GM12878 (cell line): ENCODE results near the gene LRRC56. TPM values are rescaled to one million over a fixed set of nuclear protein-coding genes. Genes with fewer than 3 reads are reported as not detected.

ENCODE experiments used
- ATAC-seq: fragments of 200-7000 bp; cut with Tn5 transposase; 3 replicates; pipeline ENCODE4 v1.9.1; 2020; ENCODE audit warnings: mild to moderate bottlenecking, moderate library complexity
- BruUV-seq: library from RNA; stranded (reverse); fragments of 400-500 nt; replicated peaks from 2 replicates; lab custom pipeline; 2021; lab: Mats Ljungman, UMichigan
- CTCF ChIA-PET: fragments of 300-600 bp; sonication (Branson Sonifier 250); formaldehyde crosslinking; extraction: SDS; loops from one replicate; lab custom pipeline; 2021; ENCODE audit warnings: inconsistent platforms; lab: Yijun Ruan, JAX
- POLR2A ChIA-PET: fragments of 350-600 bp; formaldehyde crosslinking; extraction: SDS; loops from one replicate; lab custom pipeline; 2021; ENCODE audit warnings: inconsistent platforms; lab: Charles Lee
- RAD21 ChIA-PET: fragments of 300-600 bp; sonication (Branson Sonifier 250); formaldehyde crosslinking; loops from one replicate; lab custom pipeline; 2023; ENCODE audit warnings: antibody characterized with exemption; ENCODE audit not compliant: unreplicated experiment; lab: Charles Lee
- SMC1A ChIA-PET: fragments of 300-600 bp; sonication (Branson Sonifier 250); formaldehyde crosslinking; loops from one replicate; lab custom pipeline; 2023; ENCODE audit not compliant: unreplicated experiment, uncharacterized antibody; lab: Charles Lee
- DNase-seq: peaks from one replicate; pipeline ENCODE4 v3.0.0-alpha.2; 2011; ENCODE audit warnings: low read depth, low spot score
- FAIRE-seq: peaks from 3 replicates; lab custom pipeline; 2011; peaks lifted over from hg19 to GRCh38; lab: Jason Lieb, UNC
- H2AFZ ChIP-seq: 2 replicates; pipeline ENCODE4 v1.6.0; 2011; ENCODE audit warnings: low read depth, low read length, control low read depth; ENCODE audit not compliant: control insufficient read depth
- H3K27ac ChIP-seq: 2 replicates; pipeline ENCODE4 v1.5.1; 2011; ENCODE audit warnings: control low read depth; ENCODE audit not compliant: control insufficient read depth, insufficient read depth
- H3K27me3 ChIP-seq, 2 experiments: replicated peaks in 1 of 2; 2 replicates each; pipeline versions ENCODE4 v1.6.0 to v1.6.1; 2011; ENCODE audit warnings: low read length in 1 of 2; ENCODE audit not compliant: control insufficient read depth in 2 of 2, insufficient read depth in 2 of 2
- H3K36me3 ChIP-seq, 2 experiments: 2 replicates each; pipeline ENCODE4 v1.5.1; 2011; ENCODE audit warnings: low read length in 1 of 2; ENCODE audit not compliant: control insufficient read depth in 2 of 2, insufficient read depth in 2 of 2
- H3K4me1 ChIP-seq: 2 replicates; pipeline ENCODE4 v1.6.1; 2011; ENCODE audit warnings: mild to moderate bottlenecking, low read length, moderate library complexity, mixed read lengths; ENCODE audit not compliant: control insufficient read depth, insufficient read depth
- H3K4me2 ChIP-seq: 2 replicates; pipeline ENCODE4 v1.6.0; 2011; ENCODE audit warnings: control low read depth; ENCODE audit not compliant: control insufficient read depth, insufficient read depth
- H3K4me3 ChIP-seq: fragments of 200-600 bp; sonication (generic); 2 replicates; pipeline ENCODE4 v1.5.1; 2016
- H3K79me2 ChIP-seq: 2 replicates; pipeline ENCODE4 v1.6.0; 2011; ENCODE audit warnings: low read length; ENCODE audit not compliant: control insufficient read depth, insufficient read depth
- H3K9ac ChIP-seq: 2 replicates; pipeline ENCODE4 v1.8.0; 2011; ENCODE audit warnings: low read length, control low read depth, mixed read lengths; ENCODE audit not compliant: control insufficient read depth, insufficient read depth
- H3K9me3 ChIP-seq: replicated peaks from 3 replicates; pipeline ENCODE4 v1.5.1; 2011; ENCODE audit warnings: mild to moderate bottlenecking, low read length; ENCODE audit not compliant: control insufficient read depth, insufficient read depth
- H4K20me1 ChIP-seq: 2 replicates; pipeline ENCODE4 v1.6.0; 2011; ENCODE audit not compliant: control insufficient read depth, insufficient read depth
- BCL11A ChIP-seq: IDR thresholded peaks from 2 replicates; pipeline ENCODE4 v1.6.1; 2011; ENCODE audit warnings: low read depth, low read length
- CTCF ChIP-seq, 3 experiments: IDR thresholded peaks in 2 of 3; conservative IDR thresholded peaks in 1 of 3; 2 replicates each; pipeline ENCODE4 v1.5.1; 2011; ENCODE audit warnings: low read depth in 3 of 3, low read length in 3 of 3, mild to moderate bottlenecking in 3 of 3, control low read depth in 2 of 3, moderate library complexity in 2 of 3, inconsistent platforms in 1 of 3, mixed read lengths in 1 of 3; ENCODE audit not compliant: control insufficient read depth in 2 of 3, insufficient read depth in 1 of 3; ENCODE audit errors: extremely low read depth in 1 of 3
- JUND ChIP-seq: IDR thresholded peaks from 2 replicates; pipeline ENCODE4 v1.6.1; 2012; ENCODE audit warnings: low read depth, mild to moderate bottlenecking, low read length, improper control_type of control experiment, moderate library complexity
- MEF2B ChIP-seq: fragments of 450-650 bp; IDR thresholded peaks from 2 replicates; pipeline ENCODE4 v1.6.1; 2018; ENCODE audit warnings: mild to moderate bottlenecking, moderate library complexity; ENCODE audit not compliant: partially characterized antibody, poor library complexity, severe bottlenecking
- SREBF2 ChIP-seq: IDR thresholded peaks from 2 replicates; pipeline ENCODE4 v1.6.1; 2012; ENCODE audit warnings: mild to moderate bottlenecking, low read length
- SUZ12 ChIP-seq: fragments of 200-600 bp; sonication (generic); IDR thresholded peaks from one replicate; pipeline ENCODE4 v1.6.1; 2018; ENCODE audit warnings: antibody characterized with exemption, mild to moderate bottlenecking; ENCODE audit not compliant: unreplicated experiment
- TBL1XR1 ChIP-seq: IDR thresholded peaks from 2 replicates; pipeline ENCODE4 v1.6.1; 2012; ENCODE audit warnings: low read depth, low read length, improper control_type of control experiment
- WGBS: methylation state at CpG from one replicate; pipeline ENCODE4 v1.1.6; 2016; ENCODE audit warnings: low lambda C conversion rate; ENCODE audit not compliant: insufficient replicate concordance, insufficient coverage; ENCODE audit errors: missing lambda C conversion rate; 5-methylcytosine and 5-hydroxymethylcytosine counted together
- in situ Hi-C: fragments of 300-500 bp; cut with MboI; formaldehyde crosslinking; loops from 9 replicates; pipeline ENCODE4 v1.14.3; 2018; ENCODE audit warnings: mixed read lengths
- intact Hi-C: fragments of 100-400 bp; cut with micrococcal nuclease; formaldehyde crosslinking; loops from one replicate; pipeline ENCODE4 v1.14.2; 2022; ENCODE audit not compliant: unreplicated experiment
- polyA plus RNA-seq, 11 experiments: library from polyadenylated mRNA; depleted of rRNA in 4 of 11; unstranded in 6 of 11; stranded (reverse) in 5 of 11; fragments of >200 nt; fragmentation: Nextera tagmentation in 4 of 11; fragmentation: Illumina TruSeq in 1 of 11; extraction: Ambion mirVana in 4 of 11; extraction: Trizol in 1 of 11; gene quantifications; 1 replicate in 1 of 11; 2 replicates in 10 of 11; pipeline versions ENCODE4 v1.2.1 to v1.2.3, GENCODE V29; 2011 to 2016; ENCODE audit warnings: inconsistent platforms in 2 of 11, missing spikeins in 2 of 11, low read depth in 1 of 11
- total RNA-seq, 4 experiments: library from RNA; depleted of rRNA in 3 of 4; stranded (reverse); fragments of >200 nt in 3 of 4; fragmentation: Illumina TruSeq in 1 of 4; extraction: Trizol in 1 of 4; gene quantifications; 2 replicates each; pipeline versions ENCODE4 v1.2.1 to v1.2.3, GENCODE V29; 2013 to 2021
- TF ChIP-seq, protein P1 (sequence below): fragments of 450-650 bp; IDR thresholded peaks from 2 replicates; pipeline ENCODE4 v1.6.1; 2014; ENCODE audit warnings: mild to moderate bottlenecking

Gene LRRC56
- total and polyA plus RNA-seq, 10 of the 15 experiments (the other 5 are each of a cell fraction or from before 2014, with no cell fraction given), result 0.02 to 1.9 (median 0.75) TPM; not detected in 1

DNA sequence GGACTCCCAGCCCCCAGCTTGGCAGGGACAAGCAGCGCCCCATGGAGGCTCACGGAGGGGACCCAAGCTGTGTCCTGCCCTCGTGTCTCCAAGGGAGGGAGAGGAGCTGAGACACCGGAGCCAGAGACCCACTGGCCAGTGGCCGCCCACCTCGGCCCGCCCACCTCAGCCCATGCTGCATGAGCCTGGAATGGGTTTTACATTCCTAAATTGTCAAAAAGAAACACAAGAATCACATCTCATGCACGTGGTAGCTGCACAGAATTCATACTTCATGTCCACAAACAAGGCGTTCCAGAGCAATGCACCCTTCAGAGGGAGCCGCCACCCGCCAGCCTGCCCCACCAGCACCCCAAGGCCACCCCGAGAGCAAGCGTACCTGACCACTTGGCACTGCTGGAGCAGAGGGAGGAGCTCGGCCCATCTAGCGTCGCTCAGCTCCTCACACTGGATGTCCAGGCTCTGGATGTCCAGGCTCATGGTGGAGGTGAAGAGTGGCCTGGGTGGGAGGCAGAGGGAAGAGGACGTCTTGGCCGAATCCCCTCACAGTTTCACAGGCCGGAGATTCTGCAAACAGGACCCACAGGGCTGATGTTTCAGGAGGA is 35.5 kb upstream of the LRRC56 start:
- CTCF ChIA-PET, result interaction anchor here (1.5 kb wide), 1 partner anchor 17 kb away, joined by 3 read pairs; no protein-coding TSS in a partner anchor
- in situ Hi-C loops, result loop anchor here (5.0 kb wide), 1 partner anchor 49 kb away; the partner anchor contains the start of gene PTDSS2

More for the DNA sequence above, 35.5 kb upstream of the LRRC56 start:
- TF ChIP-seq CTCF (IDR thresholded peaks at IDR 0.05 in 2 of 3, conservative IDR thresholded peaks at IDR 0.05 in 1 of 3; ENCODE audit: control insufficient read depth in 2 of 3, extremely low read depth in 1 of 3, insufficient read depth in 1 of 3, low read depth in 3 of 3, low read length in 3 of 3) (no peak), SUZ12 (no peak), SREBF2 (no peak), MEF2B (no peak), JUND (no peak), TBL1XR1 (no peak), BCL11A (no peak)
- TF ChIP-seq, protein P1, sequence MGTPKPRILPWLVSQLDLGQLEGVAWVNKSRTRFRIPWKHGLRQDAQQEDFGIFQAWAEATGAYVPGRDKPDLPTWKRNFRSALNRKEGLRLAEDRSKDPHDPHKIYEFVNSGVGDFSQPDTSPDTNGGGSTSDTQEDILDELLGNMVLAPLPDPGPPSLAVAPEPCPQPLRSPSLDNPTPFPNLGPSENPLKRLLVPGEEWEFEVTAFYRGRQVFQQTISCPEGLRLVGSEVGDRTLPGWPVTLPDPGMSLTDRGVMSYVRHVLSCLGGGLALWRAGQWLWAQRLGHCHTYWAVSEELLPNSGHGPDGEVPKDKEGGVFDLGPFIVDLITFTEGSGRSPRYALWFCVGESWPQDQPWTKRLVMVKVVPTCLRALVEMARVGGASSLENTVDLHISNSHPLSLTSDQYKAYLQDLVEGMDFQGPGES, result no peak
- no peak overlapping the region for H3K9ac ChIP-seq
- BruUV-seq, result no TSS peak
- ChIA-PET RAD21 (no interaction called here), POLR2A (interaction anchor here (0.5 kb wide), 1 partner anchor 10 kb away, joined by 4 read pairs; no protein-coding TSS in a partner anchor), SMC1A (no interaction called here)
- FAIRE-seq (no peak), ATAC-seq (no peak), DNase-seq (no peak)
- H3K9me3 ChIP-seq, result no peaks in the 10 kb centered on the region; the same call in 2 of the 3 replicates
- no peak overlapping the region for H3K4me2 ChIP-seq
- no peak overlapping the region for H3K4me3 ChIP-seq
- peaks cover 36% of the 10 kb centered on the region for H3K79me2 ChIP-seq
- H3K27ac ChIP-seq, result no peak overlapping the region
- H3K27me3 ChIP-seq, result no peaks in the 10 kb centered on the region
- peaks cover 19 to 44% of the 10 kb centered on the region in 2 experiments for H3K36me3 ChIP-seq
- intact Hi-C loops, result no loop called here
- H3K4me1 ChIP-seq, result peaks cover 23% of the 10 kb centered on the region
- H2AFZ ChIP-seq, result no peak overlapping the region
- H4K20me1 ChIP-seq, result no peaks in the 10 kb centered on the region
- 97% methylated on average over 19 of the region's 19 CpGs for WGBS
